Smooth muscle cell (in vitro differentiated cells): ENCODE results near the gene DPPA4. TPM values are rescaled to one million over a fixed set of nuclear protein-coding genes. Genes with fewer than 3 reads are reported as not detected.

Experiments
- DNase-seq: peaks from one replicate; lab custom pipeline; 2025; ENCODE audit not compliant: unreplicated experiment; lab: John Stamatoyannopoulos, UW
- H2AFZ ChIP-seq: fragments of 200-600 bp; sonication (generic); 2 replicates; pipeline ENCODE4 v1.6.0; 2016; ENCODE audit warnings: antibody characterized with exemption, low read depth, mild to moderate bottlenecking
- H3F3A ChIP-seq: fragments of 200-600 bp; sonication (generic); 2 replicates; pipeline ENCODE4 v1.6.0; 2017; ENCODE audit warnings: antibody characterized with exemption, low read depth
- H3K27ac ChIP-seq: fragments of 200-600 bp; sonication (generic); 2 replicates; pipeline ENCODE4 v1.5.1; 2016; ENCODE audit warnings: low read depth, mild to moderate bottlenecking
- H3K27me3 ChIP-seq: fragments of 200-600 bp; sonication (generic); 2 replicates; pipeline ENCODE4 v1.6.1; 2016; ENCODE audit warnings: low read depth, mild to moderate bottlenecking
- H3K36me3 ChIP-seq: fragments of 200-600 bp; sonication (generic); 2 replicates; pipeline ENCODE4 v1.5.1; 2016; ENCODE audit warnings: low read depth
- H3K4me1 ChIP-seq: fragments of 200-600 bp; sonication (generic); 2 replicates; pipeline ENCODE4 v1.5.1; 2016; ENCODE audit warnings: low read depth
- H3K4me2 ChIP-seq: fragments of 200-600 bp; sonication (generic); 2 replicates; pipeline ENCODE4 v1.6.0; 2016; ENCODE audit warnings: mild to moderate bottlenecking
- H3K4me3 ChIP-seq: fragments of 200-600 bp; sonication (generic); 2 replicates; pipeline ENCODE4 v1.5.1; 2016; ENCODE audit warnings: mild to moderate bottlenecking
- H3K79me2 ChIP-seq: fragments of 200-600 bp; sonication (generic); 2 replicates; pipeline ENCODE4 v1.6.0; 2016; ENCODE audit warnings: low read depth, mild to moderate bottlenecking
- H3K9ac ChIP-seq: fragments of 200-600 bp; sonication (generic); 2 replicates; pipeline ENCODE4 v1.6.0; 2016; ENCODE audit warnings: low read depth
- H3K9me3 ChIP-seq: fragments of 200-600 bp; sonication (generic); replicated peaks from 2 replicates; pipeline ENCODE4 v1.5.1; 2016; ENCODE audit warnings: low read depth
- H4K20me1 ChIP-seq: fragments of 200-600 bp; sonication (generic); 2 replicates; pipeline ENCODE4 v1.6.0; 2016; ENCODE audit warnings: low read depth
- WGBS: methylation state at CpG from one replicate; pipeline ENCODE4 v1.1.7; 2016; ENCODE audit warnings: low lambda C conversion rate; 5-methylcytosine and 5-hydroxymethylcytosine counted together
- polyA plus RNA-seq: library from polyadenylated mRNA; unstranded; fragments of >200 nt; fragmentation: Nextera tagmentation; extraction: Ambion mirVana; gene quantifications from 2 replicates; pipeline ENCODE4 v1.2.1, GENCODE V29; 2016
- total RNA-seq: library from RNA; depleted of rRNA; stranded (reverse); fragments of >200 nt; gene quantifications from 2 replicates; pipeline ENCODE4 v1.2.3, GENCODE V29; 2014
- TF ChIP-seq, protein P1 (sequence below): fragments of 200-600 bp; sonication (generic); IDR thresholded peaks from 2 replicates; pipeline ENCODE4 v1.5.1; 2017; ENCODE audit warnings: borderline replicate concordance, mild to moderate bottlenecking, antibody characterized with exemption; ENCODE audit not compliant: insufficient read depth, poor library complexity, severe bottlenecking

The DPPA4 gene
- total and polyA plus RNA-seq, 2 experiments from 2014 or later = 19.5 to 43.1 TPM

DNA sequence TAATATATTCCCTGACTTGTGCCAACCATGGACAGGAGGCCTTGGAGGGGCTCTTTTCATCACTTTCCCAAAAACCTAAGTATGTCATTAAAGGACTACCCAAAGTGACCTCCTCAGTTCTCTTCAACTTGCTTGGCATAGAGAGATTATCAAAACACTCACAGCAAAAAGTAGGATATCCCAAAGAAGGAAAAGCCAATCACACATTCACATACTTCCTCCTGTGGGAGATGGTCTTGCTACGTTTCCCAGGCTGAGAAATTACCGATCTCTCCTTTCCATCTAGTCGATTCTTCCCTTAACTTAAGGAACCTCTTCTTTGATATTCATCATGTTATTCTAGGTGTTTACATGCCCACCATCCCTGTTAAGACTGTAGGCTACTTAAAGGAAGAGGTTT is 9.1 kb downstream of the DPPA4 start:
- no peaks in the 10 kb centered on the region for H3K9me3 ChIP-seq
- no peaks in the 10 kb centered on the region for H4K20me1 ChIP-seq
- no peak for DNase-seq
- no peak overlapping the region for H3K27ac ChIP-seq
- no peak overlapping the region for H3K9ac ChIP-seq
- peaks cover under 1% of the 10 kb centered on the region for H3K4me1 ChIP-seq
- TF ChIP-seq, protein P1, sequence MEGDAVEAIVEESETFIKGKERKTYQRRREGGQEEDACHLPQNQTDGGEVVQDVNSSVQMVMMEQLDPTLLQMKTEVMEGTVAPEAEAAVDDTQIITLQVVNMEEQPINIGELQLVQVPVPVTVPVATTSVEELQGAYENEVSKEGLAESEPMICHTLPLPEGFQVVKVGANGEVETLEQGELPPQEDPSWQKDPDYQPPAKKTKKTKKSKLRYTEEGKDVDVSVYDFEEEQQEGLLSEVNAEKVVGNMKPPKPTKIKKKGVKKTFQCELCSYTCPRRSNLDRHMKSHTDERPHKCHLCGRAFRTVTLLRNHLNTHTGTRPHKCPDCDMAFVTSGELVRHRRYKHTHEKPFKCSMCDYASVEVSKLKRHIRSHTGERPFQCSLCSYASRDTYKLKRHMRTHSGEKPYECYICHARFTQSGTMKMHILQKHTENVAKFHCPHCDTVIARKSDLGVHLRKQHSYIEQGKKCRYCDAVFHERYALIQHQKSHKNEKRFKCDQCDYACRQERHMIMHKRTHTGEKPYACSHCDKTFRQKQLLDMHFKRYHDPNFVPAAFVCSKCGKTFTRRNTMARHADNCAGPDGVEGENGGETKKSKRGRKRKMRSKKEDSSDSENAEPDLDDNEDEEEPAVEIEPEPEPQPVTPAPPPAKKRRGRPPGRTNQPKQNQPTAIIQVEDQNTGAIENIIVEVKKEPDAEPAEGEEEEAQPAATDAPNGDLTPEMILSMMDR = no peak
- peaks cover 4% of the 10 kb centered on the region for H3K36me3 ChIP-seq
- no peaks in the 10 kb centered on the region for H3K27me3 ChIP-seq
- no peaks in the 10 kb centered on the region for H3F3A ChIP-seq
- H3K4me3 ChIP-seq = no peak overlapping the region
- H3K79me2 ChIP-seq = no peaks in the 10 kb centered on the region
- 98% methylated on average over 3 of the region's 3 CpGs for WGBS
- H3K4me2 ChIP-seq = no peak overlapping the region
- no peak overlapping the region for H2AFZ ChIP-seq

DNA sequence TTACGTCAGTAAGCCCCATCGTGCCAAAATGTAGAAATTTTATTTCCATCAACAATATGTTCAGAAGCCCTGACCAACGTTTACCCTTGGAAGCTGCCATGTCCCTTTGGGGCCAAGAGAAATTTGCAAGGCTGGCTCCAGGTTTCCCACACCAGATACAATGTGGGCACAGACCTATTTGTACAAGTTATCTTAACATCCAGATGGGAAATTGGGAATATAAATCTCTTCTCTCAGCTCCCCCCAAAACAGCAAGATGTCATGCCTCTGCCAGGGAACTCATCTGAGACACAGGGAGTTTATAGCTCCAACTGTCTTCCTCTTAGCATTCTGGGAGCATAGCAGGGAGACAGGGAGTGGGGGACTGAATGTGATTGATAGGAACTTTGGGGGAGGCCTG is 11.7 kb downstream of the DPPA4 start:
- no peaks in the 10 kb centered on the region for H4K20me1 ChIP-seq
- WGBS = 80% methylated on average over 3 of the region's 3 CpGs

DNA sequence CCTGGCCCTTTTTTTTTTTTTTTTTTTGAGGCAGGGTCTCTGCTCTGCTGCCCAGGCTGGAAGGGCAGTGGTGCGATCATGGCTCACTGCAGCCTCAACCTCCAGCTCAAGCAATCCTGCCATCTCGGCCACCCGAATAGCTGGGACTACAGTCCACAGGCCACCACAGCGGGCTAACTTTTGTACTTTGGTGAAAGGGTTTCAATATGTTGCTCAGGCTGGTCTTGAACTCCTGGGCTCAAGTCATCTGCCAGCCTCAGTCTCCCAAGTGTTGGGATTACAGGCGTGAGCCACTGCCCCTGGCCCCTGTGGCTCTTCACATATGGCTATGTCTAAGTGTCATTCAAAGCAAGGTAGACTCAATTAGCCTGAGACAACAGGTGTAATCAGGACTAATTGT is 12.2 kb downstream of the DPPA4 start:
- Histone ChIP-seq H3K79me2 (no peaks in the 10 kb centered on the region), H3K9me3 (no peaks in the 10 kb centered on the region), H3K27ac (no peak overlapping the region), H3K9ac (no peak overlapping the region), H3K27me3 (no peaks in the 10 kb centered on the region), H3F3A (no peaks in the 10 kb centered on the region), H2AFZ (no peak overlapping the region), H4K20me1 (no peaks in the 10 kb centered on the region), H3K4me1 (no peaks in the 10 kb centered on the region), H3K4me2 (no peak overlapping the region), H3K4me3 (no peak overlapping the region), H3K36me3 (no peaks in the 10 kb centered on the region)
- TF ChIP-seq, protein P1 = no peak
- no peak for DNase-seq
- 93% methylated on average over 5 of the region's 5 CpGs for WGBS

More for the DNA sequence above, 11.7 kb downstream of the DPPA4 start:
- H2AFZ ChIP-seq = no peak overlapping the region
- H3K36me3 ChIP-seq = peaks cover 4% of the 10 kb centered on the region
- H3K4me2 ChIP-seq = no peak overlapping the region
- TF ChIP-seq, protein P1 = no peak
- no peaks in the 10 kb centered on the region for H3F3A ChIP-seq
- no peak overlapping the region for H3K27ac ChIP-seq
- H3K27me3 ChIP-seq = no peaks in the 10 kb centered on the region
- no peak for DNase-seq
- no peaks in the 10 kb centered on the region for H3K9me3 ChIP-seq
- H3K79me2 ChIP-seq = no peaks in the 10 kb centered on the region
- no peak overlapping the region for H3K4me3 ChIP-seq
- H3K9ac ChIP-seq = no peak overlapping the region
- no peaks in the 10 kb centered on the region for H3K4me1 ChIP-seq

DNA sequence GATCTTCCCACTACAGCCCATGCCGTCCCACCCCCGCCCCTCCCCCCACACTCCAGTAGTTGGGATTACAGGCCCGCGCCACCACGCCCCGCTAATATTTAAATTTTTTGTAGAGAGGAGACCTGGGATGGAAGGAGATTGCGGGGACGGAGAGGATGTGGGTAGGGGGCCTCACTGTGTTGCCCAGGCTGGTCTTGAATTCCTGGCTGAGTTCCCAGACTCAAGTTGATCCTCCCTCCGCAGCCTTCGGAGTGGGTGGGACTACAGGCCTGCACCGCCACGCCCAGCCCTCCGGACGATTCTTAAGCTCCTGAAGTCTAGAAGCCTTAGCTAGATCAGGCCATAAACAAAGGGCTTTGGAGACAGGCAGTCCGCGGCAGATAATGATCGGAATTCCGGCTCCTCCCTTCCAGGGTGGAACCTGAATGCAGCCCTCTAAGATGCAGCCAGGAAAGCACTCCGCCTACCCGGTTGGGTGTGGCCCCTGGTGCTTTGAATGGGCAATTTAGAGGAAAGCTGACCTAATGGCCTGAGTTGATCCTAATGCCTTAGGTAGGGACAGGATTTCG is 21.1 kb downstream of the DPPA4 start, which contains the start of gene DPPA2:
Gene DPPA2, minus strand, starts transcription at position 356 of the 569 bp plus-strand sequence. CDS start 1,975 bp downstream, outside the sequence.
- peak within 1 kb of the TSS; percentile 62 for H2AFZ ChIP-seq
- no peak within 1 kb of the TSS for H3K27ac ChIP-seq
- no peaks in the 10 kb centered on the region for H3K79me2 ChIP-seq
- no peaks in the 10 kb centered on the region for H3K4me1 ChIP-seq
- H4K20me1 ChIP-seq = no peaks in the 10 kb centered on the region
- no peak within 1 kb of the TSS for H3K9ac ChIP-seq
- H3K9me3 ChIP-seq = no peaks in the 10 kb centered on the region
- no peaks in the 10 kb centered on the region for H3K27me3 ChIP-seq
- 48% methylated on average over 21 of the region's 21 CpGs for WGBS
- no peaks in the 10 kb centered on the region for H3K36me3 ChIP-seq
- no peak for DNase-seq
- TF ChIP-seq, protein P1 = no peak
- no peaks in the 10 kb centered on the region for H3F3A ChIP-seq
- no peak within 1 kb of the TSS for H3K4me3 ChIP-seq
- no peak within 1 kb of the TSS for H3K4me2 ChIP-seq
